Measurements from ENCODE around the gene BAG5.

DNA sequence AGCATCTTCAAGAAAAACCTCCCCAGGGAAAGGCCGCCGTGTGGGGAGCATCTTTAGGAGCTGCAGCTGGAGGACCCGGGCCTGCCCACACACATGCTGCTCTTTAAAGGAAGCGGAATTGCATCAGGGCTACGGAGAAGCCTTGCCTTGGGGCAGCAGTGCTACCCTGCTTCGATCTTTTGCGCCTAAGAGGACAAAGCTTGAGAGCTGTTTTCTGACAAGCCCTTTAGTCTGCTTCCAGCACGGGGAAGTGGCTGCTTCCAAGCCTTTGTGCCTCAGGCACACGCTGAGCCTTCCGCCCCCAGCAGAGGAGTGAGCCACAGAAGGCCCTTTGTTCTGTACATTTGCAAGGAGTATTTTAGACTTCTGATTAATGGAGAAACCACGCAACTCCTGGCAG, 31.8 kb upstream of the BAG5 start:
- TF ChIP-seq, protein P1, sequence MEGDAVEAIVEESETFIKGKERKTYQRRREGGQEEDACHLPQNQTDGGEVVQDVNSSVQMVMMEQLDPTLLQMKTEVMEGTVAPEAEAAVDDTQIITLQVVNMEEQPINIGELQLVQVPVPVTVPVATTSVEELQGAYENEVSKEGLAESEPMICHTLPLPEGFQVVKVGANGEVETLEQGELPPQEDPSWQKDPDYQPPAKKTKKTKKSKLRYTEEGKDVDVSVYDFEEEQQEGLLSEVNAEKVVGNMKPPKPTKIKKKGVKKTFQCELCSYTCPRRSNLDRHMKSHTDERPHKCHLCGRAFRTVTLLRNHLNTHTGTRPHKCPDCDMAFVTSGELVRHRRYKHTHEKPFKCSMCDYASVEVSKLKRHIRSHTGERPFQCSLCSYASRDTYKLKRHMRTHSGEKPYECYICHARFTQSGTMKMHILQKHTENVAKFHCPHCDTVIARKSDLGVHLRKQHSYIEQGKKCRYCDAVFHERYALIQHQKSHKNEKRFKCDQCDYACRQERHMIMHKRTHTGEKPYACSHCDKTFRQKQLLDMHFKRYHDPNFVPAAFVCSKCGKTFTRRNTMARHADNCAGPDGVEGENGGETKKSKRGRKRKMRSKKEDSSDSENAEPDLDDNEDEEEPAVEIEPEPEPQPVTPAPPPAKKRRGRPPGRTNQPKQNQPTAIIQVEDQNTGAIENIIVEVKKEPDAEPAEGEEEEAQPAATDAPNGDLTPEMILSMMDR (conservative IDR thresholded peaks at IDR 0.05; ENCODE audit: low read depth, low read length), result no peak
- no peak for TF ChIP-seq NFE2L2 (IDR thresholded peaks at IDR 0.05; ENCODE audit: low read depth, low read length)
- TF ChIP-seq RAD21 (IDR thresholded peaks at IDR 0.05; ENCODE audit: low read length), result no peak
- no peak for TF ChIP-seq CEBPB (IDR thresholded peaks at IDR 0.05; ENCODE audit: low read depth, low read length)
- TF ChIP-seq POLR2A (IDR thresholded peaks at IDR 0.05; ENCODE audit: low read depth, low read length), result no peak
- no peak for TF ChIP-seq RCOR1 (IDR thresholded peaks at IDR 0.05; ENCODE audit: insufficient replicate concordance, low read length)
- peak; percentile 40; the same call in 1 of the 2 replicates for TF ChIP-seq BHLHE40 (IDR thresholded peaks at IDR 0.05; ENCODE audit: low read depth, low read length)
- no peak for TF ChIP-seq FOS (IDR thresholded peaks at IDR 0.05; ENCODE audit: low read depth, low read length)
- TF ChIP-seq RFX5 (IDR thresholded peaks at IDR 0.05; ENCODE audit: low read depth, low read length), result no peak
- no peak for TF ChIP-seq CHD1 (IDR thresholded peaks at IDR 0.05; ENCODE audit: low read depth, low read length)
- no peak for TF ChIP-seq MAFK (IDR thresholded peaks at IDR 0.05; ENCODE audit: low read depth, low read length)
- no peak for TF ChIP-seq MAZ (IDR thresholded peaks at IDR 0.05; ENCODE audit: borderline replicate concordance, low read depth, low read length)
